IPS-18c (cell line): Measurements from ENCODE around the gene ACTMAP.
A peak's percentile ranks its signal among the peaks of the same experiment; 100 is the strongest.

Source experiments
- H3K4me3 ChIP-seq: 2 replicates; pipeline ENCODE4 v1.7.0; 2013; ENCODE audit warnings: low read depth, mild to moderate bottlenecking, low read length, moderate library complexity; ENCODE audit not compliant: insufficient read depth
- H3K9me3 ChIP-seq: one replicate; pipeline ENCODE4 v1.6.1; 2013; ENCODE audit warnings: mild to moderate bottlenecking, low read length, moderate library complexity; ENCODE audit not compliant: control insufficient read depth, insufficient read depth

Gene ACTMAP

GRCh38 chr19:40755248-40755624 lies 5.0 kb upstream of the ACTMAP start:
- Histone ChIP-seq H3K4me3 (no peak overlapping the region), H3K9me3 (no peaks in the 10 kb centered on the region)

- H3K9me3 ChIP-seq: no peaks in the 10 kb centered on the region
- no peak overlapping the region for H3K4me3 ChIP-seq
These were observed 4.5 kb upstream of the ACTMAP start for GRCh38 chr19:40754611-40755247.

- no peaks in the 10 kb centered on the region for H3K9me3 ChIP-seq
- H3K4me3 ChIP-seq: peak overlapping the region; percentile 83
These were observed 2.0 kb upstream of the ACTMAP start for GRCh38 chr19:40752257-40752781.

GRCh38 chr19:40750874-40751537 lies 729 bp upstream of the ACTMAP start, which contains the start of gene SNRPA:
Gene SNRPA (plus strand): TSS chr19:40751203. CDS start chr19:40751409, 206 bp downstream.
- H3K9me3 ChIP-seq: no peaks in the 10 kb centered on the region

GRCh38 chr19:40747536-40747935 lies 2.7 kb downstream of the ACTMAP start:
- Histone ChIP-seq H3K9me3 (no peaks in the 10 kb centered on the region), H3K4me3 (no peak overlapping the region)

More at GRCh38 chr19:40750874-40751537, 729 bp upstream of the ACTMAP start, which contains the start of gene SNRPA:
- peak within 1 kb of the TSS; percentile 87 for H3K4me3 ChIP-seq

GRCh38 chr19:40745402-40745780 lies 4.9 kb downstream of the ACTMAP start:
- no peak overlapping the region for H3K4me3 ChIP-seq
- H3K9me3 ChIP-seq: no peaks in the 10 kb centered on the region

GRCh38 chr19:40744554-40745401 lies 5.5 kb downstream of the ACTMAP start:
- Histone ChIP-seq H3K9me3 (no peaks in the 10 kb centered on the region), H3K4me3 (peak overlapping the region; percentile 28; the same call in 1 of the 2 replicates)

- H3K4me3 ChIP-seq: no peak overlapping the region
These were observed 6.4 kb downstream of the ACTMAP start for GRCh38 chr19:40743926-40744325.

GRCh38 chr19:40742886-40743285 lies 7.4 kb downstream of the ACTMAP start:
- Histone ChIP-seq H3K9me3 (no peaks in the 10 kb centered on the region), H3K4me3 (no peak overlapping the region)

More at GRCh38 chr19:40743926-40744325, 6.4 kb downstream of the ACTMAP start:
- H3K9me3 ChIP-seq: no peaks in the 10 kb centered on the region

- Histone ChIP-seq H3K9me3 (no peaks in the 10 kb centered on the region), H3K4me3 (no peak overlapping the region)
These were observed 7.8 kb downstream of the ACTMAP start for GRCh38 chr19:40742477-40742876.

- Histone ChIP-seq H3K4me3 (no peak overlapping the region), H3K9me3 (no peaks in the 10 kb centered on the region)
These were observed 8.5 kb downstream of the ACTMAP start for GRCh38 chr19:40741527-40742390.

GRCh38 chr19:40740747-40741146 lies 9.5 kb downstream of the ACTMAP start:
- Histone ChIP-seq H3K4me3 (no peak overlapping the region), H3K9me3 (no peaks in the 10 kb centered on the region)

GRCh38 chr19:40739871-40740703 lies 10.2 kb downstream of the ACTMAP start:
- no peak overlapping the region for H3K4me3 ChIP-seq

GRCh38 chr19:40739030-40739839 lies 11.0 kb downstream of the ACTMAP start:
- Histone ChIP-seq H3K9me3 (no peaks in the 10 kb centered on the region), H3K4me3 (no peak overlapping the region)

More at GRCh38 chr19:40739871-40740703, 10.2 kb downstream of the ACTMAP start:
- no peaks in the 10 kb centered on the region for H3K9me3 ChIP-seq

GRCh38 chr19:40737102-40737644 lies 13.1 kb downstream of the ACTMAP start:
- no peaks in the 10 kb centered on the region for H3K9me3 ChIP-seq
- no peak overlapping the region for H3K4me3 ChIP-seq
